Measurements from ENCODE around the gene BRD1.

DNA sequence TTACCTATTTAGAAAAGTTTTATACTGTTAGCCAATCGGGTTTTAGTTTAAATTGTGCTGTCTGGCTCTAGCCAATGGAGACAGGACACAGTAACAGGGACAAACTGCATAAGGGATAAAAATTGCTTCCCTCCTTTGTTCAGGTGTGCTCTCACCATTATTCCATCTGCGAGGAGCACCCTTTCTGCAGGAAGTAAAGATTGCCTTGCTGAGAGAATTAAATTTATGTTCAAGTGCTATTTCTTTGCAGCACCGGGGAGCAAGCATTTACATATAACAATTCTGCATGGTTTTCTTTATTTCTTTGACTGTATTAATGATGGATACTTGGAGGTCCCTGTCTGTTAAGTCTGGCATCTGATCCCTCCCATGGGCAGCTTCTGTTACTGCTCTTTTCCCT lies 80.5 kb downstream of the BRD1 start:
- TF ChIP-seq POLR2A (IDR thresholded peaks at IDR 0.05): no peak
- TF ChIP-seq, protein P1, sequence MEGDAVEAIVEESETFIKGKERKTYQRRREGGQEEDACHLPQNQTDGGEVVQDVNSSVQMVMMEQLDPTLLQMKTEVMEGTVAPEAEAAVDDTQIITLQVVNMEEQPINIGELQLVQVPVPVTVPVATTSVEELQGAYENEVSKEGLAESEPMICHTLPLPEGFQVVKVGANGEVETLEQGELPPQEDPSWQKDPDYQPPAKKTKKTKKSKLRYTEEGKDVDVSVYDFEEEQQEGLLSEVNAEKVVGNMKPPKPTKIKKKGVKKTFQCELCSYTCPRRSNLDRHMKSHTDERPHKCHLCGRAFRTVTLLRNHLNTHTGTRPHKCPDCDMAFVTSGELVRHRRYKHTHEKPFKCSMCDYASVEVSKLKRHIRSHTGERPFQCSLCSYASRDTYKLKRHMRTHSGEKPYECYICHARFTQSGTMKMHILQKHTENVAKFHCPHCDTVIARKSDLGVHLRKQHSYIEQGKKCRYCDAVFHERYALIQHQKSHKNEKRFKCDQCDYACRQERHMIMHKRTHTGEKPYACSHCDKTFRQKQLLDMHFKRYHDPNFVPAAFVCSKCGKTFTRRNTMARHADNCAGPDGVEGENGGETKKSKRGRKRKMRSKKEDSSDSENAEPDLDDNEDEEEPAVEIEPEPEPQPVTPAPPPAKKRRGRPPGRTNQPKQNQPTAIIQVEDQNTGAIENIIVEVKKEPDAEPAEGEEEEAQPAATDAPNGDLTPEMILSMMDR (IDR thresholded peaks at IDR 0.05 in 4 of 5, conservative IDR thresholded peaks at IDR 0.05 in 1 of 5): no peak

Measured in gastrocnemius medialis (tissue), 4 donors.